RWPE1 (cell line): ENCODE data around the gene TEAD3.

ENCODE experiments used
- CTCF ChIA-PET: fragments of 350-600 bp; sonication (Branson Sonifier 250); formaldehyde crosslinking; extraction: SDS; loops from one replicate; lab custom pipeline; 2021; lab: Yijun Ruan, JAX
- POLR2A ChIA-PET: fragments of 400-600 bp; formaldehyde crosslinking; extraction: SDS; loops from one replicate; lab custom pipeline; 2020; ENCODE audit warnings: antibody characterized with exemption; ENCODE audit not compliant: low non-redundant PET; lab: Yijun Ruan, JAX
- DNase-seq: peaks from one replicate; pipeline ENCODE4 v3.0.0; 2012; ENCODE audit warnings: low spot score
- H3K27ac ChIP-seq: fragments of 450-650 bp; 2 replicates; pipeline ENCODE4 v1.5.1; 2017
- CTCF ChIP-seq: fragments of 450-650 bp; conservative IDR thresholded peaks from 2 replicates; pipeline ENCODE4 v1.5.1; 2017; ENCODE audit warnings: low read depth, mild to moderate bottlenecking

TEAD3 gene

GRCh38 chr6:35465646-35466045 lies 31.2 kb downstream of the TEAD3 start:
- POLR2A ChIA-PET, result interaction anchor here (1.2 kb wide), 1 partner anchor 9 kb away, joined by 3 read pairs; no protein-coding TSS in a partner anchor
- DNase-seq, result no peak
- CTCF ChIA-PET, result interaction anchor here (0.5 to 1.3 kb wide), 2 partner anchors 94 to 124 kb away, joined by 3 to 4 read pairs; no protein-coding TSS in a partner anchor
- H3K27ac ChIP-seq, result no peak overlapping the region
- TF ChIP-seq CTCF, result no peak

- POLR2A ChIA-PET, result no interaction called here
- no peak for DNase-seq
- peak overlapping the region; percentile 10; the same call in 1 of the 2 replicates for H3K27ac ChIP-seq
- CTCF ChIA-PET, result interaction anchor here (1.0 kb wide), 1 partner anchor 121 kb away, joined by 5 read pairs; no protein-coding TSS in a partner anchor
- no peak for TF ChIP-seq CTCF
Measured at GRCh38 chr6:35463292-35463691, 33.6 kb downstream of the TEAD3 start.

- CTCF ChIA-PET, result interaction anchor here (2.0 kb wide), 1 partner anchor 12 kb away, joined by 5 read pairs; no protein-coding TSS in a partner anchor
- peak overlapping the region; percentile 47 for H3K27ac ChIP-seq
- TF ChIP-seq CTCF, result no peak
- POLR2A ChIA-PET, result no interaction called here
- peak; percentile 62 for DNase-seq
Measured at GRCh38 chr6:35461270-35461669, 35.6 kb downstream of the TEAD3 start.

- CTCF ChIA-PET, result interaction anchor here (0.5 to 0.7 kb wide), 3 partner anchors 9 to 160 kb away, joined by 3 read pairs; partner anchors contain the start of gene DEF6
- TF ChIP-seq CTCF, result no peak
- POLR2A ChIA-PET, result no interaction called here
- H3K27ac ChIP-seq, result peak overlapping the region; percentile 94
- no peak for DNase-seq
Measured at GRCh38 chr6:35457907-35458306, 39.0 kb downstream of the TEAD3 start.

- ChIA-PET POLR2A (interaction anchor here (0.6 to 1.0 kb wide), 6 partner anchors 13 to 151 kb away, joined by 3 to 5 read pairs (median 3); no protein-coding TSS in a partner anchor), CTCF (no interaction called here)
- peak overlapping the region; percentile 94 for H3K27ac ChIP-seq
- TF ChIP-seq CTCF, result no peak
- no peak for DNase-seq
Measured at GRCh38 chr6:35454391-35455110, 42.3 kb downstream of the TEAD3 start.

- peak overlapping the region; percentile 86; the same call in 1 of the 2 replicates for H3K27ac ChIP-seq
- ChIA-PET POLR2A (no interaction called here), CTCF (interaction anchor here (0.5 to 1.6 kb wide), 4 partner anchors 14 to 240 kb away, joined by 3 to 8 read pairs (median 6); no protein-coding TSS in a partner anchor)
- no peak for DNase-seq
- TF ChIP-seq CTCF, result no peak
Measured at GRCh38 chr6:35453236-35453635, 43.6 kb downstream of the TEAD3 start.
